K562 (cell line): ENCODE measurements around the gene MFSD6. TPM values are rescaled to one million over a fixed set of nuclear protein-coding genes. Genes with fewer than 3 reads are reported as not detected.

Experiments
- ATAC-seq: fragments of 200-7000 bp; cut with Tn5 transposase; 3 replicates; pipeline ENCODE4 v1.9.1; 2020; ENCODE audit warnings: moderate library complexity
- BruUV-seq: library from RNA; stranded (reverse); fragments of 400-500 nt; replicated peaks from 2 replicates; lab custom pipeline; 2021; lab: Mats Ljungman, UMichigan
- CTCF ChIA-PET: fragments of 300-600 bp; formaldehyde crosslinking; extraction: SDS; loops from one replicate; lab custom pipeline; 2021; ENCODE audit warnings: low intra/inter-chr PET ratio; lab: Yijun Ruan, JAX
- POLR2A ChIA-PET: fragments of 300-600, 350-650 bp; sonication (Branson Sonifier 250); formaldehyde crosslinking; extraction: SDS; loops from one replicate; lab custom pipeline; 2021; ENCODE audit warnings: antibody characterized with exemption, inconsistent platforms; lab: Yijun Ruan, JAX
- DNase-seq, 4 experiments: peaks; one replicate each; pipeline versions ENCODE4 v3.0.0 to v3.0.0-alpha.2; 2011 to 2018; ENCODE audit warnings: low spot score in 3 of 4, mixed read lengths in 3 of 4; ENCODE audit errors: extremely low read depth in 1 of 4
- FAIRE-seq: peaks from 2 replicates; lab custom pipeline; 2011; peaks lifted over from hg19 to GRCh38; lab: Jason Lieb, UNC
- H2AFZ ChIP-seq: 2 replicates; pipeline ENCODE4 v1.6.0; 2011; ENCODE audit warnings: low read depth, low read length, control low read depth, inconsistent platforms
- H3K27ac ChIP-seq: fragments of 200-600 bp; 3 replicates; pipeline ENCODE4 v1.8.0; 2011; ENCODE audit warnings: low read depth, mild to moderate bottlenecking, control low read depth, inconsistent platforms, low read length, moderate library complexity, mixed read lengths; ENCODE audit errors: extremely low read depth
- H3K27me3 ChIP-seq, 2 experiments: fragments of 300-600 bp in 1 of 2; 2 replicates in 1 of 2; 3 replicates in 1 of 2; pipeline versions ENCODE4 v1.6.0 to v1.8.0; 2011; ENCODE audit warnings: inconsistent platforms in 2 of 2, low read length in 2 of 2, mild to moderate bottlenecking in 1 of 2, mixed read lengths in 1 of 2, moderate library complexity in 1 of 2; ENCODE audit not compliant: control insufficient read depth in 2 of 2, insufficient read depth in 2 of 2
- H3K36me3 ChIP-seq: fragments of 300-600 bp; 3 replicates; pipeline ENCODE4 v1.8.0; 2011; ENCODE audit warnings: mild to moderate bottlenecking, low read length, inconsistent platforms; ENCODE audit not compliant: control insufficient read depth, insufficient read depth
- H3K4me1 ChIP-seq, 2 experiments: fragments of 200-600 bp in 1 of 2; replicated peaks in 1 of 2; 2 replicates in 1 of 2; 3 replicates in 1 of 2; pipeline versions ENCODE4 v1.5.1 to v1.8.0; 2011; ENCODE audit warnings: inconsistent platforms in 2 of 2, low read length in 2 of 2, mild to moderate bottlenecking in 1 of 2, mixed read lengths in 1 of 2, moderate library complexity in 1 of 2; ENCODE audit not compliant: control insufficient read depth in 2 of 2, insufficient read depth in 2 of 2
- H3K4me2 ChIP-seq: 2 replicates; pipeline ENCODE4 v1.6.1; 2011; ENCODE audit warnings: low read length, control low read depth, inconsistent platforms, mixed read lengths; ENCODE audit not compliant: insufficient read depth
- H3K4me3 ChIP-seq: fragments of 200-600 bp; sonication (generic), shearing (Covaris generic); 2 replicates; pipeline ENCODE4 v1.5.1; 2016; ENCODE audit warnings: control low read depth, inconsistent platforms
- H3K79me2 ChIP-seq: fragments of 200-600 bp; 3 replicates; pipeline ENCODE4 v1.8.0; 2011; ENCODE audit warnings: low read length, inconsistent platforms; ENCODE audit not compliant: control insufficient read depth, insufficient read depth
- H3K9ac ChIP-seq, 2 experiments: 2 replicates each; pipeline versions ENCODE4 v1.6.0 to v1.6.1; 2011; ENCODE audit warnings: low read depth in 2 of 2, low read length in 2 of 2, control low read depth in 1 of 2, inconsistent platforms in 1 of 2, mild to moderate bottlenecking in 1 of 2, mixed read lengths in 1 of 2; ENCODE audit not compliant: insufficient read depth in 1 of 2
- H3K9me1 ChIP-seq: one replicate; pipeline ENCODE4 v1.6.0; 2011; ENCODE audit warnings: inconsistent platforms, mild to moderate bottlenecking, low read length, moderate library complexity; ENCODE audit not compliant: control insufficient read depth, insufficient read depth
- H3K9me3 ChIP-seq: replicated peaks from 2 replicates; pipeline ENCODE4 v1.5.1; 2011; ENCODE audit warnings: low read depth, low read length, inconsistent platforms; ENCODE audit not compliant: control insufficient read depth, insufficient read depth
- H4K20me1 ChIP-seq: replicated peaks from 2 replicates; pipeline ENCODE4 v1.6.1; 2011; ENCODE audit warnings: low read length, inconsistent platforms, mixed read lengths; ENCODE audit not compliant: control insufficient read depth, insufficient read depth
- FOSL1 ChIP-seq: fragments of 200-800 bp; sonication (Bioruptor generic); conservative IDR thresholded peaks from 2 replicates; pipeline ENCODE4 v1.6.1; 2016; ENCODE audit warnings: missing genetic modification characterization, missing compliant biosample characterization
- GTF2E2 ChIP-seq: fragments of 200-800 bp; sonication (Bioruptor generic); IDR thresholded peaks from 2 replicates; pipeline ENCODE4 v1.6.1; 2016; ENCODE audit warnings: missing genetic modification characterization, missing compliant biosample characterization
- MEIS2 ChIP-seq: fragments of 450-650 bp; IDR thresholded peaks from 2 replicates; pipeline ENCODE4 v1.6.1; 2014; ENCODE audit warnings: mild to moderate bottlenecking; ENCODE audit not compliant: partially characterized antibody
- NR2C2 ChIP-seq, 2 experiments: fragments of 200-800 bp in 1 of 2; sonication (Bioruptor generic) in 1 of 2; sonication (generic) in 1 of 2; formaldehyde crosslinking in 1 of 2; IDR thresholded peaks; 2 replicates each; pipeline versions ENCODE4 v1.6.1 to v1.8.0; 2016 to 2022; ENCODE audit warnings: mild to moderate bottlenecking in 1 of 2, missing compliant biosample characterization in 1 of 2, missing genetic modification characterization in 1 of 2, missing genetic modification reagents in 1 of 2
- PBX2 ChIP-seq, 2 experiments: IDR thresholded peaks in 1 of 2; conservative IDR thresholded peaks in 1 of 2; 2 replicates each; pipeline ENCODE4 v1.6.1; 2016; ENCODE audit warnings: low read depth in 2 of 2, mild to moderate bottlenecking in 1 of 2, missing compliant biosample characterization in 1 of 2, missing genetic modification characterization in 1 of 2, moderate library complexity in 1 of 2
- PKNOX1 ChIP-seq: fragments of 450-650 bp; IDR thresholded peaks from 2 replicates; pipeline ENCODE4 v1.6.1; 2016
- RAD21 ChIP-seq, 2 experiments: fragments of 250-450 bp in 1 of 2; fragments of 450-650 bp in 1 of 2; sonication (Bioruptor Pico) in 1 of 2; formaldehyde crosslinking in 1 of 2; IDR thresholded peaks in 1 of 2; conservative IDR thresholded peaks in 1 of 2; 2 replicates each; pipeline versions ENCODE4 v1.4.0 to v1.8.0; 2020 to 2022; ENCODE audit warnings: mild to moderate bottlenecking in 2 of 2, moderate library complexity in 1 of 2
- SIN3A ChIP-seq, 2 experiments: fragments of 150-350 bp in 1 of 2; IDR thresholded peaks; 2 replicates each; pipeline ENCODE4 v1.6.1; 2011 to 2016; ENCODE audit warnings: borderline replicate concordance in 2 of 2, low read depth in 2 of 2, low read length in 2 of 2, mild to moderate bottlenecking in 2 of 2, moderate library complexity in 2 of 2; ENCODE audit not compliant: control insufficient read depth in 1 of 2
- WGBS: fragments of 100-300 bp; shearing (Covaris generic); methylation state at CpG from one replicate; pipeline ENCODE4 v1.1.6; 2016; ENCODE audit warnings: low coverage, mixed read lengths; ENCODE audit not compliant: insufficient coverage; ENCODE audit errors: missing lambda C conversion rate; 5-methylcytosine and 5-hydroxymethylcytosine counted together
- in situ Hi-C: fragments of 300-500 bp; cut with MboI; formaldehyde crosslinking; loops from 4 replicates; pipeline ENCODE4 v1.15.0; 2018; ENCODE audit warnings: inconsistent platforms, mixed read lengths
- intact Hi-C: fragments of 100-400 bp; cut with micrococcal nuclease; formaldehyde crosslinking; loops from 2 replicates; pipeline ENCODE4 v1.14.2; 2022
- polyA plus RNA-seq, 8 experiments: library from polyadenylated mRNA; depleted of rRNA in 4 of 8; stranded (reverse) in 5 of 8; unstranded in 3 of 8; fragments of >200 nt; fragmentation: Nextera tagmentation in 2 of 8; fragmentation: Illumina TruSeq in 1 of 8; extraction: Ambion mirVana in 2 of 8; extraction: Trizol in 1 of 8; gene quantifications; 2 replicates each; pipeline versions ENCODE4 v1.2.1 to v1.2.3, GENCODE V29; 2011 to 2014; ENCODE audit warnings: inconsistent platforms in 1 of 8, missing spikeins in 1 of 8
- total RNA-seq, 7 experiments: library from RNA; depleted of rRNA in 6 of 7; stranded (reverse); fragments of >200 nt in 6 of 7; fragmentation: Illumina TruSeq in 2 of 7; extraction: Trizol in 2 of 7; gene quantifications; 2 replicates each; pipeline versions ENCODE4 v1.2.1 to v1.2.3, GENCODE V29; 2011 to 2021; ENCODE audit warnings: low replicate concordance in 1 of 7

Gene MFSD6
- total and polyA plus RNA-seq, 9 of the 15 experiments (the other 6 are each of a cell fraction or from before 2014, with no cell fraction given), result 1.1 to 7.9 (median 4.4) TPM

- no peaks in the 10 kb centered on the region for H3K27me3 ChIP-seq
- H3K4me3 ChIP-seq, result peak overlapping the region; percentile 67
- CTCF ChIA-PET, result no interaction called here
- peaks cover 7% of the 10 kb centered on the region; the same call in 2 of the 3 replicates for H3K36me3 ChIP-seq
- no TSS peak for BruUV-seq
- TF ChIP-seq NR2C2 (CRISPR knock-in tag; IDR thresholded peaks at IDR 0.05) (no peak), NR2C2 (tag; IDR thresholded peaks at IDR 0.05) (peak; percentile 0; the same call in 1 of the 2 replicates), RAD21 (CRISPR knock-in tag; conservative IDR thresholded peaks at IDR 0.05 in 1 of 2, IDR thresholded peaks at IDR 0.05 in 1 of 2) (no peak), SIN3A (IDR thresholded peaks at IDR 0.05; ENCODE audit: borderline replicate concordance in 2 of 2, control insufficient read depth in 1 of 2, low read depth in 2 of 2, low read length in 2 of 2) (0 out of 4 replicates have a peak, but pooled peaks of 1 of the 2 experiments have one; percentile 17), GTF2E2 (tag) (0 out of 2 replicates have a peak, but pooled peaks have one; percentile 15), MEIS2 (peak; percentile 48), PKNOX1 (peak; percentile 95), FOSL1 (tag) (no peak), PBX2 (CRISPR knock-in tag; IDR thresholded peaks at IDR 0.05; ENCODE audit: low read depth) (peak; percentile 50; the same call in 1 of the 2 replicates), PBX2 (tag; conservative IDR thresholded peaks at IDR 0.05; ENCODE audit: low read depth) (peak; percentile 69)
- peak overlapping the region; percentile 87 to 95 for H3K9ac ChIP-seq
- POLR2A ChIA-PET, result interaction anchor here (0.7 to 1.2 kb wide), 2 partner anchors 64 to 115 kb away, joined by 3 read pairs; no protein-coding TSS in a partner anchor
- H3K9me3 ChIP-seq, result peaks cover 15% of the 10 kb centered on the region
- peak overlapping the region; percentile 97 for H2AFZ ChIP-seq
- DNase-seq (no peak), ATAC-seq (no peak; the same call in 1 of the 3 replicates), FAIRE-seq (no peak)
- no peaks in the 10 kb centered on the region for H3K9me1 ChIP-seq
- peak overlapping the region; percentile 95 for H3K27ac ChIP-seq
- 1% methylated on average over 7 of the region's 7 CpGs for WGBS
- no peaks in the 10 kb centered on the region for H4K20me1 ChIP-seq
- H3K4me1 ChIP-seq, result peaks cover 10 to 31% of the 10 kb centered on the region in 2 experiments; a peak in 4 of 5 replicates
- H3K79me2 ChIP-seq, result peaks cover 30% of the 10 kb centered on the region
- H3K4me2 ChIP-seq, result peak overlapping the region; percentile 90
- intact Hi-C loops (loop anchor here (2.0 to 10.0 kb wide), 4 partner anchors 37 to 270 kb away; partner anchors contain the start of gene NAB1), in situ Hi-C loops (no loop called here)
Observed at GRCh38 chr2:190535121-190535439, 126.9 kb downstream of the MFSD6 start.
